ENCODE data around the gene CEP89.
"Not testable (repeated sequence)": the region's sequence is repeated elsewhere in the genome, so short reads cannot be mapped to it uniquely, and the experiment has no call there.

DNA sequence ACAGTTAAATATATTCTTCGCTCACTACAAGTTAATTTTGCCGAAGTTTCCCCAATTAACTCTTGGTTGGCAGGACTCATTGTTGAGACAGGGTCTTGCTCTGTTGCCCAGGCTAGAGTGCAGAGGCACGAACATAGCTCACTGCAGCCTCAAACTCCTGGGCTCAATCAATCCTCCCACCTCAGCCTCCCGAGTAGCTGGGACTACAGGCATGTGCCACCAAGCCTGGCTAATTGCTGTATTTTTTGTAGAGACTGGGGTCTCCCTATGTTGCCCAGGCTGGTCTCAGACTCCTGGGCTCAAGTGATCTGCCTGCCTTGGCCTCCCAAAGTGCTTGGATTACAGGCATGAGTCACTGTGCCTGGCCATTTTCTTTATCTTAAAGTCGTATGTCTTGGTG is 86.5 kb downstream of the CEP89 start:
- not testable (repeated sequence) for TF ChIP-seq CTCF, POLR2A, EP300 (IDR thresholded peaks at IDR 0.05)
